HG03354 (cell line): Measurements from ENCODE around the gene DUSP22.
"Not testable (repeated sequence)": the region's sequence is repeated elsewhere in the genome, so short reads cannot be mapped to it uniquely, and the experiment has no call there.

Experiments used
- ATAC-seq: cut with Tn5 transposase; IDR thresholded peaks from one replicate; pipeline ENCODE4 v1.9.1; 2021; ENCODE audit warnings: mild to moderate bottlenecking; ENCODE audit not compliant: unreplicated experiment, poor library complexity, severe bottlenecking

Gene DUSP22

GRCh38 chr6:372336-372911, 80.1 kb downstream of the DUSP22 start:
- ATAC-seq: no peak

GRCh38 chr6:373031-373430, 80.7 kb downstream of the DUSP22 start:
- ATAC-seq: no peak

DNA sequence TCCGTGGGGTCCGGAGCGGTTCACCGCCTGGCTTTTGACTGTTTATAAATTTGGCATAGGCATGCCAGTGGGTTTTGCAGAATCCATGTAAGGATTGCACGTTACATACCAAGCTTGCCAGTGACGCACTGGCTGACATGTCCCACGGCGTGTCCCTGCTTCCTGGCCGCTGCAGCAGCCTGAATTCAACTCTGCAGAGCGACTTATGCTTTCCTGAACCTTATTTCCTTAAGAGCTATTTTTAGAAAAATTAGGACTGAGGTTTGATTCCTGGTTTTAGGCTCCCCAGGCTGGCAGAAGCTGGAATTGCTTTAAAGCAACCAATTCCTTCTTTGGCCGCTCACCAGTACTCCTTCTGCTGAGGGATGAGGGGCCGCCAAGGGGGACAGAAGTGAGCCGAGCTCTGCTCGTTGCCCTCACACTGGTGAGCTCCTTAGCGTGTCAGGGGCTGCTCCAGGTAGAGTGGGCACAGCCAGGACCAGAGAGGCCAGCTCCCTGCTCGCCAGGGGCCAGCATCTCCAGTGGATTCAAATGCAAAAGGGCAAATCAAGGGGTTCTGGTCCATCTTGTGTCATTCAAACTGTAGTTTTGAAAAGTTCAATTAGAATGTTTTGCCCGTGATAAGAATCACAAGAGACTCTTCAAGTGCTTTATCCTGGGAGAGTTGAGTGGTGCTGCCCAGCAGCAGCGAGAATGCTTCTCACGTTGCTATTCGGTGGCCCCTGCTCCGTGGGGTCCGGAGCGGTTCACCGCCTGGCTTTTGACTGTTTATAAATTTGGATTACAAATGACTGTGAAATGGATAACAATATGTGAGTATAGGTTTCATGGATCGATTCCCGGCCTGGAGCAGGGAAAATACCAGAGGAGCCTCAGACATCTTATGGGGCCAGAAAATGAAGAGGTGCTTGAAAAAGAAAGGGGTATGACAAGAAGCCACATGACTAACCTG, 81.8 kb downstream of the DUSP22 start:
- no peak for ATAC-seq

DNA sequence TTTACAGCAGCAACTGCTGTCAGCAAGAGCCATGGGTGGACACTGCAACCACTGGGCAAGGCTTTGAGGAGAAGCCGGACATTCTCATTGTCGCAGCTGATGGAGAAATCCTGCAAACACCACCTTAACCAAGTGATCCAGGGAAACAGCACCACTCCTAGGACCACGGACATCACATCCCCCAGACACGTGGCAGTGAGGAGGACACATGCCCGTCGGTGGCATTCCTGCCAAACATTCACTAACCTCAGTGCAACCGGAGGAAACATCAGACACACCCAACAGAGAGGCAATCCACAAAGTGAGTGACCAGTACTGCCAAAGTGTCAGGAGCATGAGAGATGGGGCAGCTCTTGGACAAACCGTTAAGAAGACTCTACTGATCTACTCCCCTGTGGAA, 82.7 kb downstream of the DUSP22 start:
- no peak for ATAC-seq

GRCh38 chr6:376827-377640, 84.7 kb downstream of the DUSP22 start:
- no peak for ATAC-seq

- ATAC-seq: not testable (repeated sequence)
Measured at GRCh38 chr6:377641-378020, 85.3 kb downstream of the DUSP22 start.

DNA sequence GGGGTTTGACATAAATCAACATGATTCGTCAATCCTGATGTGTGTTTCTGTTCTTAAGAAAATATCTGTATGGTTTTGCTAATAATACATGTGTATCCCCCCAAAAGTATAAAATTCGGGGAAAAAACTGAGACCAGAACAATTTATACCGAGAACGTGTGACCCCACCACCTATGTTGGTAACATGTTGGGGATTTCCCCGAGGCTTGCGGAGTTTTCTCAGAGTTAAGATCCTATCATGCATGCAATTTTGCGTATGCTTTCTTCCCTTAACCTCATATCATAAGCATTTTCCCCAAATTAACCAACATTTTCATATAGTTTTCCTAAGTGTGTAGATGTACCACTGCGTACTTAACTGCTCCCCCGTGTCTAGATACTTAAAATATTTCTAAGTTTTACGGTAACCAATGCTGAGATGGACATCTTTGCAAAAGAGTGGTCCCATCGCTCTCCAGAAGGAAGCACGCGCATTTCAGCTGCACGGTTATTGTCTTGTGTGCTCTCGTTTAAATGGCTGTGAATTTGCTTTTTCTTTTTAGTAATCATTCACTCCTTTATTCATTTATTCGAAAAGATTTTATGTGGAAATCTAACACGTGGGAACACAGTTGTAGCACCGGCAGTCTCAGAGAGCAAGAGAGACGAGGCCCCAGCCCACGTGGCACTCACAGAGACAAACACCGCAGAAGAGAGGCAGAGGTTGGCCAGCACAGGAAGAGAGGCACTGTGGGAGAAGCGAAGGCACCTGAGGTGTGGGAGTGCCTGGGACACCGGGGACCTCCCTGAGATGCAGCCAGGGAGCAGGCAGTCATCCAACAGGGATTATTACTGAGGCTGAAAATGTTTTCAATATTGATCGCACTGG, 86.0 kb downstream of the DUSP22 start:
- ATAC-seq: no peak

DNA sequence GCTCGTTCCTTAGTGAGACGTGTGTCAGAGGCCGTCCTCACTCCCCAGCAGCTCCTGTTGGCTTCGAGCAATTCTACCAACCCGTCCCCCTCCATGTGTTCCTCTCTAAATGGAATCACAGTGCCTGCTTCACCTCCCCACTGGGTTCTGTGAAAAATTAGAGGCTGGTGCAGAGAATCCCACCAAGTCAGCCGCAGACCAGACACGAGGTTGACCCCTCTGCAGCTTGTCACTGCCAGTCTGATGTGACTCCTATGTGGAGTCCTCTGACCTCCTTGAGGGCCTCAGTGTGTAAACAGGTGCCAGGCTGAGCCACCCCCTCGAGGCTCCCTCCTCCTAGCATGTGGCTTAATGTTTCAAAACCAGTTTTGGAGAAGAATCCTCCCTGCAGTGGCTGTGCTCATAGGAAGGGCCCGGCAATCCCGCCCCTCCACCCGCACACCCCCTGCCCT, 86.7 kb downstream of the DUSP22 start:
- ATAC-seq: peak; percentile 20

DNA sequence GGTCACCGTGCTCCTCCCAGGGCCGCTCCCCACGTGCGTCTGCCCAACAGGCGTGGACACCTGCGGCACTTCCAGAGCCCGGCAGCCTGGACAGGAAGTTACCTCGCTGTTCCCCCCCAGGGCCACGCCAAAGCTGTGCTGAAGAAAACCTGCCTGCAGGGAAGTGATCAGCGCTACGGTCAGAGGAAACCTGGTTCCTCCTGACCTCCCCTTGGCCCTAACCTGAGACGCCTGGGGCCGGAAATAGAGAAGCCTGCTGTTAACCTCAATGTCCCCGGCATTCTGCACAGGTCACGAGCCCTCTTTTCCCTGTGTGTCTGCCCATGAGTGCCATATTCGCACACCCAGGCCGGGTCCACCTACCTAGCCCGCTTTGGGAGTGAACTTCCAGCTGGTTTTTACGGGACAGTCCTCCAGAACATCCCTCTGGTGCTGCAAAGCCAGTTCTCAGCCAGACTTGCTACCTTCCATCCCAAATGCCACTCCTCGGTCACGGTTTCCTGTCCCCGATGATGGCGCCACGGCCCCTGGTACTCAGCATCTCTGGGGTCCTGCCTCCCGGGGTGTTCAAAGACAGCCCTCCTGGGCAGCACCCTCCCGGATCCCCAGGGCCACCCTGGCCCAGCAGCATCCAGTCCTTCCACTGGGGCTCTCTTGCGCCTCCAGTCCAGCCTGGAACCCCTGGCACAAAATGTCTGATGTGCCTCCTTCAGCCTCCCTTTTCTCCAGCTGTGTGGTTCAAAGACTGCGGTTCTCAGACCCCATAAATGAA, 87.3 kb downstream of the DUSP22 start:
- peak; percentile 63 for ATAC-seq

DNA sequence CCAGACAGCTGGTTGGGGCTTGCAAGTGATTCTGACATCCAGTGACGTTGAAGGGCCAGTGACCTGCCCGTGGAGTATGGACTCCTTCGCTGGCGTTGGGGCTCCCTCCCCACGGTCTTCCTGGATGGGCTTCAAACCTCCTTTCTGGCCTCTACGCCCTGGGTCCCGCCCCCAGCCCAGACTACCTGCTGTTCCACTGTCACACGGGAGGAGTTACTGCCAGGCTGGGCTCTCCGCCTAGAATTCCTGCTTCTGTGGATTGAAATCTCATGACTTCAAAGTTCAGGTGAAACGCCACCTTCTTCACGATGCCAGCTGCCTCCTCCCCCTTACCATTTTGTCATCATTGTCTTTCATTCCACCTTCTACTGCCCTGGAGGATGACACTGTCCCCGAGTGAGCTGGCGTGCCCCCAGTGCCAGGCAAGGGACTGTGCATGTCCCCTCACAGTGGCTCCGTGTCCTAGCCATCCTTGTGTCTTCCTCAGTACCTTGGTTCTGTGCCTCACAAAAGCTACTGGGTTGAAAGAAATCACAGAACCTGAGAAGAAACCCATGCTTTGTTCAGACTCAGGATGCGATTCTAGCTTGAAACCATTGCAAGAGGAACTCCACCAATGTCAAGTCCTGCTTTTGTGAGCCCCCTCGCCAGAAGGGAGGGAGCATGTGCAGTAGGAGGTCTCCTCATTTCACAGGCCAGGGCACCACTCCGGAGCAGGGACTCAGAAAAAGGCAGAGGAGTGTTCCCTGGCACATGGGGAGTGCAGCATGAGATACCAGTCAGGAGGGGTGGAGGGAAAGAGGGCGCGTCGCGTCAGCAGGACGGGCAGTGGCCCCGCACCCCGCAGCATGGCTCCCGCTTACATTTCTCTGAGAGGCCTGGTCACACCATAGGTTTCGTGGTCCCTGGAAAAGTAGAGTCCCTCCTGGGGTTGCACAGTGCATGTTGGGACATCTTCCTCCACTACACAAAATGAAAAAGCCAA, 88.2 kb downstream of the DUSP22 start:
- no peak for ATAC-seq

DNA sequence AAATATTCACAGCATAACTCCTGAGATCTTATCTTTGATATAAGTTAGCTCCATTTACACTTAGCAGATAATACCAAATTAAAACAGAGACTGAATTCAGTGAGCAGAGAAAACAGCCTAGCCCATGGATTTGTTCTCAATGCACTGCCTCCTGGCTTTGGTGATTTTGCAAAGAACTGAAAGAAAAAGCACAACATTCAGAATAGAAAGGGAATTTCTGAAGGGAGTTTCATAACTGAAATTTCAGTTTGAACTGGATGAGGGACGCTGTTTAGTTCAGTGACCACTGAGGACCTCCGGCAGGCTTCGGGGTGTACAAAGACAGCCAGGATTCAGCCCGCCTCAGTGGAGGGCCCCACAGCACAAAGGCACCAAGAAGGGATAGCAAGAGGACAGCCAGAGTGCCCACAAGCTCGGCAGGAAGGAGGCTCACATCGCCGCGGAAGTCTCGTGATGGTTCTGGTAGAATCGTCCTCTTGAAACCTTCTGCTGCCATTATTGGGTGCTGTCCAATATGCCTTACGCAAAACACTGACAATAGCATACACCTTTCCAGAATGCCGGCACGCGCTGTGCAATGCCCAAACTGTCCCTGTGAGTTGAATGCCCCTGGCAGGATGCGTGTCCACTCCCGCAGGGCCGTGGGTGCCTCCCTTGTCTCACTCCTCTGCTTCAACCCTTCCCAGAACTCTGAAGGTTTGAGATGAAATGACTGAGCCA, 89.6 kb downstream of the DUSP22 start:
- ATAC-seq: no peak

DNA sequence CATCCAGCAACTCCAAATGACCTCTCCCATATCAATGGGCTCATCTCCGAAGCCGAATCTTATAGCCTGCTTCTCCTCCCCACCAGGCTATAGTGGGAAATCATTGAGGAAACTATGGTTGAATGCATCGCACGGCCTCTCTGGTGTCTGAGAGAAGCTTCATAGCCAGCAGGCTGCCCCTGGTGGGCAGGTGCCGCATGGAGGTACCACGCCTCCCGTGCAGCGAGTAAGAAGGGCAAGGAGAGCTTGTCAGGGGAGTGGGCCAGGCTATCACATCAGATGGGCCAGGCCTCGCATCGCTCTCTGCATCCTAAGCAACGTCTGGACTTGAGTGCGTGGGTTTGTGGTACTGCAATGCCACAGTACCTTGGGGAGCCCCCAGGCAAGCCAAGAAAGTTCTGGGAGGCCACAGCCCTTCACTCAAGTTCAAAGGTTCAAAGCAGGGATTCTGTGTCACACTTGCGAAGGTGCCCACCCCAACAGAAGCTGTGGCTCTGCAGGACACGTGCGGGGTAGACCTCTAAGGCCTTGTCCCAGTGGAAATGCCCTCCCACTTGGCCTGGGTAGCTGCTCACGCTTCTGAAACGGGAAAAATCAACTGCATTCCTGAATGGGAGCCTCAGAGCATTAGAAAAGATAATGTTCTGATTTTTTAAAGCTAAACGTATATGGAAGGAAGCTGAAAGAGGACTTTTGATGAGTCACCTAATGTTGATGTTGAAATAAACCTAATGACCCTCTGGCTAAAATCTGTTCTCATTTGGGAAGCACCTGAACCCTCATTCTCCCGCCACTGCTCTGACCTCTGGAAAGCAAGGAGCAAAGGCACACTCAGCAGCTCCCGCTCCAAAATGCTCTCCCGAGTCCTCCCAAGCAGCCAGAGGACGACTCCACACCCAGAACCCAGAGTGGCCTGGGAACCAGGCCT, 90.9 kb downstream of the DUSP22 start:
- ATAC-seq: no peak

DNA sequence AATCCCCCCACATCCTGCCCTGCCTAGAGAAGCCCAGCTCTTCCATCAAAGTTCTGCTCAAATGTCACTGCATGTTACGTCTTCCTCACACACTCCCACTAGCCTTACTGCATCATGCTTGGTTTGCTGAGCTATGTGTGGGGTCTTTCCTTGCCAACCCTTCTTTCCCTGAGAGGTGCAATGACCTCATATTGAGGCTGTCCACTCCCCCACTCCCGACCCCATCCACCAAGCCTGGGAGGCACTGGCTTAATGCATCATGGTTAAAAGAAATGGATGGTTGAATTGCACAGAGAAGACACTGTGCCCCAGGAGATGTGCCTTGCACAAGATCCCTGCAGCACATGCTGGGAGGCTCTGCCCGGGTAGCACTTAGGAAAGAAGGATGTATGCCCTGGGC, 91.6 kb downstream of the DUSP22 start:
- ATAC-seq: no peak

GRCh38 chr6:384898-385297, 92.6 kb downstream of the DUSP22 start:
- ATAC-seq: no peak

DNA sequence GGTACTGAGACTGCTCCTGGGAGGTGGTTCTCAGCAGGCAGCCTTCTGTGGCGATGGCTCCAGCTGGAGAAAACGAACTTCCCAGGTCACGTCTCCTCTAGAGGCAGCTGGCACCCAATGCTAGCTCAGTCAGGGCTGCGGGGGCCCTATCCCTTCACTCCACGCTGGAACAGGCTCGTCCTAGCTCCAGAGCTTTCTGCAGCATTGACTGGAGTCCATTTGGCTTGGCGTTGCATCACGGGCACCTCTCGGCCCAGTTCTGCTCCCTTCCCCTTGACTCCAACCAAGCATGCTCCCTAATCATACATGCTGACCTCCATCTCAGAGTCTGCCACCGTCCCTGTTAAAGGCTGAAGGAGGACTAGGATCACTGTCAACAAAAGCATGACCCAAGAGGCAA, 93.3 kb downstream of the DUSP22 start:
- no peak for ATAC-seq

DNA sequence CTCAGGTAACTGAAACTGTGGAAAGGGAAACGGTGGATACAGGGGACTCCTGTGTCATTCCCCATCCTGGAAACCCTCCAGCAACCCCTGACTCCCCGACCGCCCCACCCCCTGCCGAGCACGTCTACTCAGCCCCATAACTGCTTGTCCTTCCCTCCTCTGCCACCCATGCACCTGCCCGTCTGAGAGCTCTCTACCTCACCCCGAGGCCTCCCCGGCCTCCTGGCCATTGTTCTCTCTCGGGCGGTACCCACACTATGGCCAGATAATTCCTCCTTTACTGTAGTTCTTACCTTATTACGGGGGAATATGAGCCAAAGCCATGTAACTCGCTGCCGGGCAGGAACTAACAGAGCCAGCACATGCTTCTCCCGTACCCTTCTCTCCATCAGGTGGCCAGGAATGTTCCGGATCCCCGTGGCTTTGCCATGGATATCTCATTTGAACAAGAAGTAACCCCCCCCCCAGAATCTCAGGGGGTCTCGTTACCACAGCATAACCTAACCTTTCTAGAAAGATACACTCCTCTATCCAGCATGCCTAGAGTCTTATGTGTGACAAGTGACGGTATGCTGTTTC, 94.5 kb downstream of the DUSP22 start:
- no peak for ATAC-seq
